DND-41 (cell line): Measurements from ENCODE around the gene LIMS2.

Experiments
- EZH2 ChIP-seq: IDR thresholded peaks from 3 replicates; pipeline ENCODE4 v1.6.1; 2012; ENCODE audit warnings: borderline replicate concordance, low read depth, mild to moderate bottlenecking, moderate library complexity, low read length, inconsistent platforms; ENCODE audit not compliant: severe bottlenecking
- TF ChIP-seq, protein P1 (sequence below): IDR thresholded peaks from 2 replicates; pipeline ENCODE4 v1.5.1; 2012; ENCODE audit warnings: borderline replicate concordance, low read length, moderate library complexity, mild to moderate bottlenecking; ENCODE audit not compliant: poor library complexity, severe bottlenecking; ENCODE audit errors: extremely low read depth

DNA sequence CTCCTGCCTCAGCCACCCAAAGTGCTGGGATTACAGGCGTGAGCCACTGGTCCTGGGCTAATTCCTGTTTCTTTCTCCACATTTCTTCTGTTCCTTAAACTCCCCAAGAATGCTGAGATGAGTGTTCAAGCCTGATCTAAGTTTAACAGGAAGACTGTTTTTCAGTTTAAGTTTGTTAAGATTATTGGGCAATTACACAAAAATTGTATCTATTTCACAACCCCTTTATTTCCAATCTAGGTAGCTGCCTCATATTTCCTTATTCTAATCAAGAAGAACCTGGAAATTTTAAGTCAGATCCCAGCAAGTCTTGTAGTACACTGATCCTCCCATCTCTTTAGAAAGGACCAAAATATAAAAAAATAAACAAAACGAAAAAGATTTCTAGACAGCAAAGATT, 37.7 kb upstream of the LIMS2 start:
- TF ChIP-seq, protein P1, sequence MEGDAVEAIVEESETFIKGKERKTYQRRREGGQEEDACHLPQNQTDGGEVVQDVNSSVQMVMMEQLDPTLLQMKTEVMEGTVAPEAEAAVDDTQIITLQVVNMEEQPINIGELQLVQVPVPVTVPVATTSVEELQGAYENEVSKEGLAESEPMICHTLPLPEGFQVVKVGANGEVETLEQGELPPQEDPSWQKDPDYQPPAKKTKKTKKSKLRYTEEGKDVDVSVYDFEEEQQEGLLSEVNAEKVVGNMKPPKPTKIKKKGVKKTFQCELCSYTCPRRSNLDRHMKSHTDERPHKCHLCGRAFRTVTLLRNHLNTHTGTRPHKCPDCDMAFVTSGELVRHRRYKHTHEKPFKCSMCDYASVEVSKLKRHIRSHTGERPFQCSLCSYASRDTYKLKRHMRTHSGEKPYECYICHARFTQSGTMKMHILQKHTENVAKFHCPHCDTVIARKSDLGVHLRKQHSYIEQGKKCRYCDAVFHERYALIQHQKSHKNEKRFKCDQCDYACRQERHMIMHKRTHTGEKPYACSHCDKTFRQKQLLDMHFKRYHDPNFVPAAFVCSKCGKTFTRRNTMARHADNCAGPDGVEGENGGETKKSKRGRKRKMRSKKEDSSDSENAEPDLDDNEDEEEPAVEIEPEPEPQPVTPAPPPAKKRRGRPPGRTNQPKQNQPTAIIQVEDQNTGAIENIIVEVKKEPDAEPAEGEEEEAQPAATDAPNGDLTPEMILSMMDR: no peak
- no peak for TF ChIP-seq EZH2
